HG03565 (cell line): Measurements from ENCODE around the gene SKP1.

Experiments used
- ATAC-seq: cut with Tn5 transposase; IDR thresholded peaks from one replicate; pipeline ENCODE4 v1.9.1; 2021; ENCODE audit warnings: mild to moderate bottlenecking, moderate library complexity; ENCODE audit not compliant: unreplicated experiment

Gene SKP1

GRCh38 chr5:134143944-134144941 is 32.5 kb downstream of the SKP1 start:
- no peak for ATAC-seq

- ATAC-seq = no peak
These were observed 33.3 kb downstream of the SKP1 start for GRCh38 chr5:134143431-134143830.

- ATAC-seq = no peak
These were observed 33.9 kb downstream of the SKP1 start for GRCh38 chr5:134142806-134143205.

GRCh38 chr5:134142052-134142451 is 34.7 kb downstream of the SKP1 start:
- no peak for ATAC-seq

GRCh38 chr5:134141331-134142050 is 35.3 kb downstream of the SKP1 start:
- ATAC-seq = no peak

GRCh38 chr5:134140530-134141201 is 36.1 kb downstream of the SKP1 start:
- peak; percentile 36 for ATAC-seq

GRCh38 chr5:134139891-134140469 is 36.8 kb downstream of the SKP1 start:
- no peak for ATAC-seq

- ATAC-seq = no peak
These were observed 37.3 kb downstream of the SKP1 start for GRCh38 chr5:134139377-134139851.

- ATAC-seq = peak; percentile 65
These were observed 38.1 kb downstream of the SKP1 start for GRCh38 chr5:134138416-134139376.

GRCh38 chr5:134136771-134137170 is 40.0 kb downstream of the SKP1 start:
- ATAC-seq = no peak

GRCh38 chr5:134136221-134136631 is 40.5 kb downstream of the SKP1 start:
- no peak for ATAC-seq

- ATAC-seq = no peak
These were observed 41.6 kb downstream of the SKP1 start for GRCh38 chr5:134135091-134135655.

- ATAC-seq = no peak
These were observed 42.7 kb downstream of the SKP1 start for GRCh38 chr5:134133995-134134541.

GRCh38 chr5:134133188-134133994 is 43.4 kb downstream of the SKP1 start:
- ATAC-seq = no peak

- ATAC-seq = peak; percentile 64
These were observed 44.2 kb downstream of the SKP1 start for GRCh38 chr5:134132372-134133187.

GRCh38 chr5:134131578-134132350 is 45.0 kb downstream of the SKP1 start:
- ATAC-seq = peak; percentile 3

GRCh38 chr5:134131165-134131564 is 45.6 kb downstream of the SKP1 start:
- no peak for ATAC-seq
